Measurements from ENCODE around the gene NOVA2. TPM values are rescaled to one million over a fixed set of nuclear protein-coding genes. Genes with fewer than 3 reads are reported as not detected.

NOVA2 gene
- total RNA-seq, 1 donor from 2014 or later, result 0.67 TPM

- no peaks in the 10 kb centered on the region for H3K4me1 Mint-ChIP-seq
- peak; percentile 78 to 93 for DNase-seq (ENCODE audit: low spot score in 2 of 2, unreplicated experiment in 2 of 2)
- peaks cover 27% of the 10 kb centered on the region for H3K27me3 Mint-ChIP-seq (ENCODE audit: low read depth)
- H3K4me3 Mint-ChIP-seq, result no peak overlapping the region
- H3K9me3 Mint-ChIP-seq, result peaks cover 3% of the 10 kb centered on the region
- H3K27ac Mint-ChIP-seq, result no peak overlapping the region
- TF ChIP-seq CTCF (IDR thresholded peaks at IDR 0.05; ENCODE audit: unreplicated experiment), result no peak
- H3K36me3 Mint-ChIP-seq, result no peaks in the 10 kb centered on the region
Measured at GRCh38 chr19:45927565-45928261, 46.0 kb downstream of the NOVA2 start.

GRCh38 chr19:45924891-45925447, 48.7 kb downstream of the NOVA2 start:
- Mint-ChIP-seq H3K4me3 (no peak overlapping the region), H3K9me3 (peaks cover 3% of the 10 kb centered on the region), H3K36me3 (no peaks in the 10 kb centered on the region), H3K27me3 (ENCODE audit: low read depth) (peaks cover 10% of the 10 kb centered on the region), H3K27ac (no peak overlapping the region), H3K4me1 (no peaks in the 10 kb centered on the region)
- TF ChIP-seq CTCF (IDR thresholded peaks at IDR 0.05; ENCODE audit: unreplicated experiment), result no peak
- no peak for DNase-seq (ENCODE audit: low spot score in 2 of 2, unreplicated experiment in 2 of 2)

- Mint-ChIP-seq H3K9me3 (peaks cover 3% of the 10 kb centered on the region), H3K27ac (no peak overlapping the region), H3K4me3 (no peak overlapping the region), H3K27me3 (ENCODE audit: low read depth) (peaks cover 18% of the 10 kb centered on the region), H3K36me3 (no peaks in the 10 kb centered on the region), H3K4me1 (no peaks in the 10 kb centered on the region)
- peak; percentile 18 for TF ChIP-seq CTCF (IDR thresholded peaks at IDR 0.05; ENCODE audit: unreplicated experiment)
- DNase-seq (ENCODE audit: low spot score in 2 of 2, unreplicated experiment in 2 of 2), result no peak
Measured at GRCh38 chr19:45922281-45922680, 51.4 kb downstream of the NOVA2 start.

- H3K4me1 Mint-ChIP-seq, result no peaks in the 10 kb centered on the region
- no peak for TF ChIP-seq CTCF (IDR thresholded peaks at IDR 0.05; ENCODE audit: unreplicated experiment)
- no peaks in the 10 kb centered on the region for H3K36me3 Mint-ChIP-seq
- DNase-seq (ENCODE audit: low spot score in 2 of 2, unreplicated experiment in 2 of 2), result no peak
- H3K27ac Mint-ChIP-seq, result no peak overlapping the region
- H3K27me3 Mint-ChIP-seq (ENCODE audit: low read depth), result peaks cover 21% of the 10 kb centered on the region
- no peak overlapping the region for H3K4me3 Mint-ChIP-seq
- H3K9me3 Mint-ChIP-seq, result peaks cover 3% of the 10 kb centered on the region
Measured at GRCh38 chr19:45920458-45920857, 53.2 kb downstream of the NOVA2 start.

GRCh38 chr19:45919678-45920077, 54.0 kb downstream of the NOVA2 start:
- Mint-ChIP-seq H3K27me3 (ENCODE audit: low read depth) (peaks cover 22% of the 10 kb centered on the region), H3K4me3 (no peak overlapping the region), H3K36me3 (no peaks in the 10 kb centered on the region), H3K9me3 (no peaks in the 10 kb centered on the region), H3K4me1 (no peaks in the 10 kb centered on the region), H3K27ac (no peak overlapping the region)
- TF ChIP-seq CTCF (IDR thresholded peaks at IDR 0.05; ENCODE audit: unreplicated experiment), result no peak
- DNase-seq (ENCODE audit: low spot score in 2 of 2, unreplicated experiment in 2 of 2), result no peak

Measured in mesothelial cell of epicardium (in vitro differentiated cells).